Activated B cell treated with CpG ODN at 0.5 μM for 24 hours (primary cell): ENCODE data around the gene KLHL29. TPM values are rescaled to one million over a fixed set of nuclear protein-coding genes. Genes with fewer than 3 reads are reported as not detected.
"Not testable (repeated sequence)": the region's sequence is repeated elsewhere in the genome, so short reads cannot be mapped to it uniquely, and the experiment has no call there.

Source experiments
- ATAC-seq: fragments of 200-7000 bp; cut with Tn5 transposase; one replicate; pipeline ENCODE4 v1.10.0; 2021; ENCODE audit warnings: low read depth, mild to moderate bottlenecking, moderate library complexity
- CTCF ChIA-PET: fragments of 350-600 bp; sonication (Branson Sonifier 250); formaldehyde crosslinking; loops from one replicate; lab custom pipeline; 2021; ENCODE audit warnings: antibody characterized with exemption; lab: Charles Lee
- POLR2A ChIA-PET: fragments of 350-600 bp; sonication (Branson Sonifier 250); formaldehyde crosslinking; loops from one replicate; lab custom pipeline; 2021; ENCODE audit warnings: antibody characterized with exemption; lab: Charles Lee
- DNase-seq: peaks from one replicate; pipeline ENCODE4 v3.0.0; 2022
- H3K27ac Mint-ChIP-seq: one replicate; pipeline ENCODE4 v1.8.0; 2020; ENCODE audit warnings: mixed read lengths
- H3K27me3 Mint-ChIP-seq: one replicate; pipeline ENCODE4 v1.8.0; 2021; ENCODE audit warnings: mixed read lengths
- H3K36me3 Mint-ChIP-seq: one replicate; pipeline ENCODE4 v1.8.0; 2021; ENCODE audit warnings: low read depth, mixed read lengths
- H3K4me1 Mint-ChIP-seq: one replicate; pipeline ENCODE4 v1.8.0; 2021; ENCODE audit warnings: mixed read lengths
- H3K4me3 Mint-ChIP-seq: one replicate; pipeline ENCODE4 v1.8.0; 2020; ENCODE audit warnings: mild to moderate bottlenecking, mixed read lengths
- H3K9me3 Mint-ChIP-seq: one replicate; pipeline ENCODE4 v1.8.0; 2020; ENCODE audit warnings: mixed read lengths
- CTCF ChIP-seq: fragments of 200-600 bp; IDR thresholded peaks from one replicate; pipeline ENCODE4 v1.8.0; 2022; ENCODE audit warnings: antibody characterized with exemption, mild to moderate bottlenecking
- intact Hi-C: fragments of 100-400 bp; cut with micrococcal nuclease; formaldehyde crosslinking; loops from one replicate; pipeline ENCODE4 v1.15.1; 2024
- total RNA-seq: library from RNA; stranded (reverse); gene quantifications from 2 replicates; pipeline ENCODE4 v1.2.3, GENCODE V29; 2022

KLHL29 gene
- total RNA-seq, 1 donor from 2014 or later = 2.5 TPM

- no peak overlapping the region for H3K27ac Mint-ChIP-seq
Observed at GRCh38 chr2:23720705-23721453, 335.9 kb downstream of the KLHL29 start.

DNA sequence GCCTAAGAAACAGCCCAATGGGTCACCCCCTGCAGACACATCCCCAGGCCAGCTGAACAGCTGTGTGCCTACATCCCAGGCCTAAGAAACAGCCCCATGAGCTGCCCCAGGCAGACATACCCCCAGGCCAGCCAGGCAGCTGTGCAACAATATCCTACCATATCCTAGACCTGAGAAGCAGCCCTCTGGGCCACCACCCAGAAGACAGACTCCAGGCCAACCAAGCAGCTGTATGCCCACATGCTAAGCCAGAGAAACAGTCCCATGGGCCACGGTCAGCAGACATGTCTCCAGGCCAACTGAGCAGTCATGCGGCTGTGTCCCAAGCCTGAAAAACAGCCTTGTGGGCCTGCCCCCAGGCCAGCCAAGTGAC, 336.5 kb downstream of the KLHL29 start:
- no peaks in the 10 kb centered on the region for H3K27me3 Mint-ChIP-seq
- DNase-seq (no peak), ATAC-seq (no peak)
- intact Hi-C loops = no loop called here
- H3K4me1 Mint-ChIP-seq = peaks cover 1% of the 10 kb centered on the region
- peaks cover 26% of the 10 kb centered on the region for H3K9me3 Mint-ChIP-seq
- no peak for TF ChIP-seq CTCF
- ChIA-PET CTCF (no interaction called here), POLR2A (no interaction called here)
- H3K4me3 Mint-ChIP-seq = no peak overlapping the region
- H3K27ac Mint-ChIP-seq = no peak overlapping the region
- peaks cover 74% of the 10 kb centered on the region for H3K36me3 Mint-ChIP-seq

More at GRCh38 chr2:23720705-23721453, 335.9 kb downstream of the KLHL29 start:
- Mint-ChIP-seq H3K36me3 (peaks cover 71% of the 10 kb centered on the region), H3K9me3 (peaks cover 26% of the 10 kb centered on the region), H3K4me3 (no peak overlapping the region), H3K27me3 (no peaks in the 10 kb centered on the region), H3K4me1 (peaks cover 3% of the 10 kb centered on the region)
- DNase-seq (no peak), ATAC-seq (no peak)
- no peak for TF ChIP-seq CTCF
- intact Hi-C loops = no loop called here
- POLR2A ChIA-PET = no interaction called here
- CTCF ChIA-PET = no interaction called here

GRCh38 chr2:23722255-23722654, 337.3 kb downstream of the KLHL29 start:
- ChIA-PET POLR2A (no interaction called here), CTCF (no interaction called here)
- TF ChIP-seq CTCF = no peak
- no peaks in the 10 kb centered on the region for H3K27me3 Mint-ChIP-seq
- H3K4me3 Mint-ChIP-seq = no peak overlapping the region
- peaks cover 75% of the 10 kb centered on the region for H3K36me3 Mint-ChIP-seq
- peaks cover 26% of the 10 kb centered on the region for H3K9me3 Mint-ChIP-seq
- H3K4me1 Mint-ChIP-seq = no peaks in the 10 kb centered on the region
- ATAC-seq (no peak), DNase-seq (no peak)
- intact Hi-C loops = no loop called here
- no peak overlapping the region for H3K27ac Mint-ChIP-seq

DNA sequence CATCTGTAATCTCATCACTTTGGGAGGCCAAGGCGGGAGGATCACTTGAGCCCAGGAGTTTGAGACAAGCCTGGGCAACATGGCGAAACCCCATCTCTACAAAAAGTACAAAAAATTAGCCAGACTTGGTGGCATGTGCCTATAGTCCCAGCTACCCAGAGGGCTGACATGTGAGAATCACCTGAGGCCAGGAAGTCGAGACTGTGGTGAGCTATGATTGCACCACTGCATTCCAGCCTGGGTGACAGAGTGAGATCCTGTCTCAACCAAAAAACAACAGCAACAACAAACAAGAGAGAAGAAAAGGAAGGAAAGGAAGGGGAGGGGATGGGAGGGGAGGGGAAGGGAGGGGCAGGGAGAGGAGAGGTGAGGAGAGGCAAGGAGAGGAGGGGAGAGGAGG, 338.1 kb downstream of the KLHL29 start:
- DNase-seq, H3K27ac Mint-ChIP-seq, POLR2A ChIA-PET, H3K4me1 Mint-ChIP-seq, CTCF ChIA-PET, H3K27me3 Mint-ChIP-seq, intact Hi-C loops, H3K4me3 Mint-ChIP-seq, ATAC-seq: not testable (repeated sequence)
- H3K9me3 Mint-ChIP-seq = peaks cover 26% of the 10 kb centered on the region
- H3K36me3 Mint-ChIP-seq = peaks cover 72% of the 10 kb centered on the region

GRCh38 chr2:23734416-23734815, 349.4 kb downstream of the KLHL29 start:
- Mint-ChIP-seq H3K27me3 (no peaks in the 10 kb centered on the region), H3K9me3 (peaks cover 2% of the 10 kb centered on the region), H3K4me1 (no peaks in the 10 kb centered on the region), H3K27ac (no peak overlapping the region), H3K36me3 (peaks cover 59% of the 10 kb centered on the region), H3K4me3 (no peak overlapping the region)
- TF ChIP-seq CTCF = no peak
- intact Hi-C loops = no loop called here
- CTCF ChIA-PET = no interaction called here
- ATAC-seq (no peak), DNase-seq (no peak)
- POLR2A ChIA-PET = no interaction called here

DNA sequence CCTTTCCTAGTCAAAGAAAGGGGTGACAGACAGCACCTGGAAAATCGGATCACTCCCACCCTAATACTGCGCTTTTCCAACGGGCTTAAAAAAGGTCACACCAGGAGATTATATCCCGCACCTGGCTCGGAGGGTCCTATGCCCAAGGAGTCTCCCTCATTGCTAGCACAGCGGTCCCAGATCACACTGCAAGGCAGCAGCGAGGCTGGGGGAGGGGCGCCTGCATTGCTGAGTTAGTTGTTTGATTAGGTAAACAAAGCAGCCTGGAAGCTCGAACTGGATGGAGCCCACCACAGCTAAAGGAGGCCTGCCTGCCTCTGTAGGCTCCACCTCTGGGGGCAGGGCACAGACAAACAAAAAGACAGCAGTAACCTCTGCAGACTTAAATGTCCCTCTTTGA, 351.8 kb downstream of the KLHL29 start:
- peaks cover 54% of the 10 kb centered on the region for H3K36me3 Mint-ChIP-seq
- H3K27ac Mint-ChIP-seq, H3K4me1 Mint-ChIP-seq, CTCF ChIA-PET, ATAC-seq, H3K4me3 Mint-ChIP-seq, POLR2A ChIA-PET, DNase-seq, H3K9me3 Mint-ChIP-seq, intact Hi-C loops, H3K27me3 Mint-ChIP-seq: not testable (repeated sequence)
